Measurements from ENCODE around the gene TBL1XR1.

The TBL1XR1 gene

GRCh38 chr3:177110386-177110785 lies 86.9 kb downstream of the TBL1XR1 start:
- DNase-seq (ENCODE audit: low read depth in 2 of 3, low spot score in 2 of 3): no peak

DNA sequence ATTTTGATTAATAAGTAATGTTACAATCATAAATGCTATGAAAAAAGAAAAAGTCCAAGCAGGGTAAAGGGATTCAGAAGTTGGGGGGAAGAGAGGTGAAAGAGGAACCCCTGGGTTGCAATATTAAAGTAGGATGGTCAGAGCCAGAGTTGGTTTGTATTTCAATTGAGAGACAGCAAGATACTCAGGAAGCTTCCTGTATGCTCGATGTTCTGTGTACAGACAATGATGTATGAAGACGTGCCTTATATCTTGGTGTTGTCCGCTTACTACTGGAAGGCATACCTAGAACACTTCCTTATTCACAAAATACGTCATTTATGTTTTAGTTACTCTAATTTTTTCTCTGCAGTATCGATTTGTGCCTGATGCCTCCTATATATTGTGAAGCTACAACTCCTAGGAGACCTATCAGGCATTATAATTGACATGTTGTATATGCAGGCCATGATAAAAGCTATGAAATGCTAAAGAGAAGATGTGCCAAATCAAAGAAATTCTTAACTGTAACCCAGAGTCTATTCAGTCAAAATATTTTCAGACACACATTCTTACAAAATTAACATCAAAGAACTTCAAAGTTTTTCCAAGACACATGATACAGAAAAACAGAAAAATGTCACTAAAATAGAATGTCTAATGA lies 87.5 kb downstream of the TBL1XR1 start:
- no peak for DNase-seq (ENCODE audit: low read depth in 2 of 3, low spot score in 2 of 3)

GRCh38 chr3:177108648-177109047 lies 88.6 kb downstream of the TBL1XR1 start:
- no peak for DNase-seq (ENCODE audit: low read depth in 2 of 3, low spot score in 2 of 3)

GRCh38 chr3:177107461-177108239 lies 89.6 kb downstream of the TBL1XR1 start:
- no peak for DNase-seq (ENCODE audit: low read depth in 2 of 3, low spot score in 2 of 3)

DNA sequence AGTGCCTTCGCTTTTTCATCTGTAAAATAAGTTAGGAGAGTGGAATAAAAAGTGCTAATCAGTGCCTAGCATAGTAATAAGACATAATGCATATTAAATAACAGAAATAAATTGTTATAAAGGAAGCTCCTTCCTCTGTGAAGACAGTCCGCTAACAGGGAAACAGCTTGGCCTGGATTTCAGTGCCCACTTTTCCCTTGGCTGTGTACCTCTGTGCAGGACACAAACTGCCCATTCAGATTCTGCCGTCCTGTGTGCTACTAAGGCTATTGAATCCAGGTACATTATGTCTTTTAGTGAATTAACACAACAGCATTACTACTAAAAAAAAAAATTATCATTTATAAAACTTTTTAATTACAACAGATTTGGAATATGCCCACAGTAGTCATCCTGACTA lies 90.7 kb downstream of the TBL1XR1 start:
- DNase-seq (ENCODE audit: low read depth in 2 of 3, low spot score in 2 of 3): no peak

GRCh38 chr3:177106184-177106583 lies 91.1 kb downstream of the TBL1XR1 start:
- no peak for DNase-seq (ENCODE audit: low read depth in 2 of 3, low spot score in 2 of 3)

GRCh38 chr3:177105623-177106022 lies 91.7 kb downstream of the TBL1XR1 start:
- no peak for DNase-seq (ENCODE audit: low read depth in 2 of 3, low spot score in 2 of 3)

- no peak for DNase-seq (ENCODE audit: low read depth in 2 of 3, low spot score in 2 of 3)
Observed at GRCh38 chr3:177104299-177104992, 92.8 kb downstream of the TBL1XR1 start.

DNA sequence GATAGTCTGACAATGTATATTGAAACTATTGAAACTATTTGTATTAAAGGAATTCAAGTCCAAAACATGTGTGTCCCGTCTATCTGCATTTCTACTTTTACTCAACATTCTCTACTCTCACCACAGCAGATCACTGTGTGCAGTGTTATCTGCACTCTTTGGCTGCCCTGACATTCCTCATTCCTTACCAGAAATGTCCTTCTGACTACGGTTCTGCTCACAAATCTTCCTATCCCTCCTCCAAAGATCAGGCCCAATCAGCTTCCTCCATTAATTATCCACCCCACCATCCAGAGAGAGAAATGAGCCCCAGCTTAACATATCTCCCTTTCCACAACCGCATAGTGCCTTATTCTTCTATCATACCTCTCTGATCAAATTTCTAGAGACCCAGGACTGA lies 94.7 kb downstream of the TBL1XR1 start:
- DNase-seq (ENCODE audit: low read depth in 2 of 3, low spot score in 2 of 3): no peak

GRCh38 chr3:177098551-177098950 lies 98.7 kb downstream of the TBL1XR1 start:
- no peak for DNase-seq (ENCODE audit: low read depth in 2 of 3, low spot score in 2 of 3)

DNA sequence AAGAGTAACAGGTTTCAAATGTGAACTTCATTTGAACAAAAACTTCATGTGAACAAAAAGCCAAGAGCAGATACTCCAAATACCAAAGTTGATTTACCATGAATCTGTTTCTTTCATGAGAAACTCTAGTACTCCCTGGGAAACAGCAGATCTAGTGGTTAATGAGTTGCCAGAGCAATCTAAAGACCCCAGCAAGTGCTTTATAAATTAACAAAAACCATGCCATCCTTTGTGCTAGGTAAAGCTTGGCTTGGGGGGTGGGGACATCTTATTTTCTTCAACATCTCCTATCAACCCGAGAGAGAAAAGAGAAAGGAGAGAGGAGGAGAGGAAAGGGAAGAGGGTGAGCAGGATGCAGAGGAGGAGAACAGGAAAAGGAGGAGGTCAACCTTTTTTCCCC lies 100.7 kb downstream of the TBL1XR1 start:
- no peak for DNase-seq (ENCODE audit: low read depth in 2 of 3, low spot score in 2 of 3)

DNA sequence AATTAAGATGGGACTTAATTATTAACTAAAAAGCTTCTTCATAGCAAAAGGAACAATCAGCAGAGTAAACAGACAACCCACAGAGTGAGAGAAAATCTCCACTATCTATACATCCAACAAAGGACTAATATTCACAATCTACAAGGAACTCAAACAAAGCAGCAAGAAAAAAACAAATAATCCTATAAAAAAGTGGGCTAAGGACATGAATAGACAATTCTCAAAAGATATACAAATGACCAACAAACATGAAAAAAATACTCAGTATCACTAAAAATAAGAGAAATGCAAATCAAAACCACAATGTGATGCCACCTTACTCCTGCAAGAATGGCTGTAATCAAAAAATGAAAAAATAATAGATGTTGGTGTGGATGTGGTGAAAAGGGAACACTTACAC lies 103.3 kb downstream of the TBL1XR1 start:
- no peak for DNase-seq (ENCODE audit: low read depth in 2 of 3, low spot score in 2 of 3)

- no peak for DNase-seq (ENCODE audit: low read depth in 2 of 3, low spot score in 2 of 3)
Observed at GRCh38 chr3:177089901-177090300, 107.4 kb downstream of the TBL1XR1 start.

GRCh38 chr3:177089110-177089509 lies 108.2 kb downstream of the TBL1XR1 start:
- no peak for DNase-seq (ENCODE audit: low read depth in 2 of 3, low spot score in 2 of 3)

DNA sequence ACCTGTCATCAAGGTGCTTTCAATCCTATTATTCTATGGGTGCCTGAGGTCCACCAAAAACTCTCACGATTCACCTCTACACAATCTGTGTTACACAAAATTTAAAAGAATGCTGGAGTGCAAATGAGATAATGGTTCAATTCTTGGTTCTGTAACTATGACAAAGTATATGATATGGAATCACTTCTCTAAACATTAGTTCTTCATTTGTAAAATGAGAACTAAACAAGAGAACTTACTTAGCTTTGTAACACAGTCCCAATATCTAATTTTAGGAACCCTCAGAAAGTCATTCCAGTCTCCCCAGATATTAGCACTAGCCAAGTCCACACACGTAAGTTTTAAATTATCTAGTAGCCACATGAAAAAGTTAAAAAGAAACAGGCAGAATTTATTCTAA lies 111.5 kb downstream of the TBL1XR1 start:
- DNase-seq (ENCODE audit: low read depth in 2 of 3, low spot score in 2 of 3): no peak

GRCh38 chr3:177084616-177085015 lies 112.7 kb downstream of the TBL1XR1 start:
- DNase-seq (ENCODE audit: low read depth in 2 of 3, low spot score in 2 of 3): no peak

- no peak for DNase-seq (ENCODE audit: low read depth in 2 of 3, low spot score in 2 of 3)
Observed at GRCh38 chr3:177080122-177080521, 117.2 kb downstream of the TBL1XR1 start.

GRCh38 chr3:177079684-177080083 lies 117.6 kb downstream of the TBL1XR1 start:
- DNase-seq (ENCODE audit: low read depth in 2 of 3, low spot score in 2 of 3): no peak

DNA sequence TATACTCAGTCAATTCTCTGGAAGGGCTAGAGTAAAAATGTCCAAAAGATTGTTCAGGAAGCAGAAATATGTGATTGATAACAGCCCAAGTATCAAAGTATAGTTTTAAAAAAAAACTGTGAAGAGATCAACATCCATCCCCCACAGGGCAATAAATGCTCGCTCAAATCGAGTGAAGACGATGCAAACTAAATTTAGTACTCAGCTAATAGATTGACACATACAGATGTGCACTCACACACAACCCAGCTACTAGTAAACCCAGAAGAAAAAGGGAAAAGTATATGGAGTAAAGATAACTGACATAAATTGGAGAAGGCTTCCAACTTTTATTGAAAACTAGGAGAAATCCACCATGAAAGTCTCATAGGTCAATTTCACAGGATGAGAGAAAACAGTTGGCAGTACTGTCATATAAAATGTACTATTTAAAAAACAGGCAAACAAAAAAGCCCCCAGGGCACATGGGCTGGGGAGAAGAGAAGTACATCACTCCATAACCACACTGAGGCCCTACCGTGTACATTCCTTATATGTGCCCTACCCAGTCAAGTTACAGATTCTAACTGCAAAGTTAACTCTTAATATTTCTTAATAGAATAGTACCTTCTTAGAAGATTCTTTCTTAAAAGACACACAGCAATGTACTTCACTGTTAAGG lies 125.7 kb downstream of the TBL1XR1 start:
- no peak for DNase-seq (ENCODE audit: low read depth in 2 of 3, low spot score in 2 of 3)

DNA sequence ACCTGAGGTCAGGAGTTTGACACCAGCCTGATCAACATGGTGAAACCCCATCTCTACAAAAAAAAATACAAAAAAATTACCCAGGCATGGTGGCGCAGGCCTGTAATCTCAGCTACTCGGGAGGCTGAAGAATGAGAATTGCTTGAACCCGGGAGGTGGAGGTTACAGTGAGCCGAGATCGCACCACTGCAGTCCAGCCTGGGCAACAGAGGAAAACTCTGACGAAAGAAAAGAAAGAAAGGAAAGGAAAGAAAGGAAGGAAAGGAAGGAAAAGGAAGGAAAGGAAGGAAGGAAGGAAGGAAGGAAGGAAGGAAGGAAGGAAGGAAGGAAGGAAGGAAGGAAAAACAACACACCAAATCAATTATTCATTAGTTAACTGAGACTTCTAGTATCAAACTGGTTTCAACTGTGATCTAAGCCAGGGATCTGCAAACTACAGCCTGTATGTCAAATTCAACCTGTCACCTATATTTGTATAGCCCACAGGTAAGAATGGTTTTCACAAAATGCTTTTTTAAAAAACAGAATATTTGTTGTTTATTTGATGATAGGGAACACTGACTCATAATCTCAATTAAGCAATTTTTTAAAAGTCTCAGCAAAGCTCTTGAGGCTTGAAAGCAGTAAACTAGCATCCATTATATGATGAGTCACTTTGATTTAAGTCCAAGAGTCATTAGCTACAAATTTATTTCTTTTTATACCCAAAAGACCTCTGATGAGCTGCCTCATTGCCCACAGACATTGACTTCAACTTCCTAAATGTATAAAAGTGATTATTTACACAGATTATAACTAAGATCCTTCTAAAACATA lies 127.6 kb downstream of the TBL1XR1 start:
- no peak for DNase-seq (ENCODE audit: low read depth in 2 of 3, low spot score in 2 of 3)

GRCh38 chr3:177068967-177069366 lies 128.3 kb downstream of the TBL1XR1 start:
- no peak for DNase-seq (ENCODE audit: low read depth in 2 of 3, low spot score in 2 of 3)
